Thyroid gland (tissue), 4 donors: ENCODE data around the gene TBC1D2B. TPM values are rescaled to one million over a fixed set of nuclear protein-coding genes. Genes with fewer than 3 reads are reported as not detected.
A peak's percentile ranks its signal among the peaks of the same experiment; 100 is the strongest.

Source experiments
- DNase-seq, 2 donors: peaks; one replicate each; pipeline ENCODE4 v3.0.0-alpha.2; 2019
- H3K27ac ChIP-seq, 3 donors: fragments of 200-600 bp; sonication (generic); 1 replicate in 2 of 3; 2 replicates in 1 of 3; pipeline ENCODE4 v1.5.1; 2016 to 2019; ENCODE audit warnings: mild to moderate bottlenecking in 1 of 3, moderate library complexity in 1 of 3
- H3K27me3 ChIP-seq: fragments of 200-600 bp; sonication (generic); one replicate; pipeline ENCODE4 v1.5.1; 2019
- H3K36me3 ChIP-seq, 2 donors: fragments of 200-600 bp; sonication (generic); one replicate each; pipeline ENCODE4 v1.5.1; 2016 to 2019
- H3K4me1 ChIP-seq, 2 donors: fragments of 200-600 bp; sonication (generic); one replicate each; pipeline ENCODE4 v1.5.1; 2017 to 2019
- H3K4me3 ChIP-seq, 3 donors: fragments of 200-600 bp; sonication (generic); replicated peaks in 1 of 3; 1 replicate in 2 of 3; 2 replicates in 1 of 3; pipeline ENCODE4 v1.5.1; 2016; ENCODE audit warnings: mild to moderate bottlenecking in 1 of 3
- H3K9me3 ChIP-seq: fragments of 200-600 bp; sonication (generic); one replicate; pipeline ENCODE4 v1.5.1; 2017
- POLR2A ChIP-seq, 2 donors: fragments of 450-650 bp; IDR thresholded peaks; one replicate each; pipeline ENCODE4 v1.6.1; 2017; ENCODE audit warnings: antibody characterized with exemption in 2 of 2, mild to moderate bottlenecking in 2 of 2, moderate library complexity in 1 of 2
- WGBS, 2 donors: methylation state at CpG; one replicate each; pipeline ENCODE4 v1.1.5; 2017; 5-methylcytosine and 5-hydroxymethylcytosine counted together
- intact Hi-C: fragments of 100-400 bp; cut with DNase I; formaldehyde crosslinking; loops from one replicate; pipeline ENCODE4 v1.15.1; 2023
- total RNA-seq, 4 donors: library from RNA; depleted of rRNA; stranded (reverse); fragments of >200 nt; gene quantifications; one replicate each; pipeline ENCODE4 v1.2.3, GENCODE V29; 2016
- TF ChIP-seq, protein P1 (sequence below), 6 experiments: fragments of 200-600 bp in 3 of 6; fragments of 450-650 bp in 3 of 6; sonication (generic) in 3 of 6; IDR thresholded peaks; one replicate each; pipeline ENCODE4 v1.5.1; 2016 to 2019; ENCODE audit warnings: antibody characterized with exemption in 6 of 6, mild to moderate bottlenecking in 2 of 6, inconsistent platforms in 1 of 6, moderate library complexity in 1 of 6

TBC1D2B gene
- total RNA-seq, 4 donors from 2014 or later = 32.8 to 54.0 (median 40.1) TPM

DNA sequence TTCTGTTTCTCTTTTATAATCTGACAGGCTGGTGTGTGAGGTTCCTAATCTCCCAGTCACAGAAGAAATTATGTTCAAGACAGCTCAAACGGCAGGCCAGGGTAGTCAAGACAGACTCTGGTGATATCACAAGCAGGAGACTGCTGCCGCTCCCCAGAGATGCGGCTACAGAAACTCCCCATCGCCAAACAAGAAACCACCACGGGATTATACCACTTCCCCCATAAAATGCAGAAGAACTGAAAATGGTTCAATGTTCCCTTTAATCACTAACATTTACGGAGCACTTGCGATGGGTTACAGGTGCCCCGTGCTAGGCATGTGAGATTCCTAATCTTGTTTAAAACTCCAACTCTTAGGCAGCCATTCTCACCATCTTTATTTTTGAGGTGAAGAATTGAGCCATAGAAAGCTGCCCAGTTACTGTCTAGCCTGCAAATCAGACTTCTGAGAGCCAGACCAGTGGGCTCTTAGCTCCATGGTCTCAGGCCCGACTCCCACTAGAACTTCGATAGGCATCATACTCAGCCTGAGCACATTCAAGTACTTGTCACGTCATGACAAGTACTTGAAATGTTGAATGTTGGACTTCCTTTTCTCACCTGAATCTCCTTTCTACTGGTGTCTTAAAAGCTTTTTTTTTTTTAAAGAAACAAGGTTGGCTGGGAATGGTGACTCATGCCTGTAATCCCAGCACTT, 58.4 kb downstream of the TBC1D2B start:
- intact Hi-C loops = no loop called here
- H3K27ac ChIP-seq = peak overlapping the region in 1 of 3 donors; percentile 4
- peak in 1 of 2 donors; percentile 39 for DNase-seq
- no peak overlapping the region for H3K4me3 ChIP-seq
- peaks cover 13 to 18% of the 10 kb centered on the region in 2 donors for H3K36me3 ChIP-seq
- WGBS, 2 donors = 62 to 74% methylated on average over 11 of the region's 11 CpGs
- H3K4me1 ChIP-seq = peaks cover 0 to 15% of the 10 kb centered on the region in 2 donors
- H3K27me3 ChIP-seq = no peaks in the 10 kb centered on the region
- TF ChIP-seq, protein P1, sequence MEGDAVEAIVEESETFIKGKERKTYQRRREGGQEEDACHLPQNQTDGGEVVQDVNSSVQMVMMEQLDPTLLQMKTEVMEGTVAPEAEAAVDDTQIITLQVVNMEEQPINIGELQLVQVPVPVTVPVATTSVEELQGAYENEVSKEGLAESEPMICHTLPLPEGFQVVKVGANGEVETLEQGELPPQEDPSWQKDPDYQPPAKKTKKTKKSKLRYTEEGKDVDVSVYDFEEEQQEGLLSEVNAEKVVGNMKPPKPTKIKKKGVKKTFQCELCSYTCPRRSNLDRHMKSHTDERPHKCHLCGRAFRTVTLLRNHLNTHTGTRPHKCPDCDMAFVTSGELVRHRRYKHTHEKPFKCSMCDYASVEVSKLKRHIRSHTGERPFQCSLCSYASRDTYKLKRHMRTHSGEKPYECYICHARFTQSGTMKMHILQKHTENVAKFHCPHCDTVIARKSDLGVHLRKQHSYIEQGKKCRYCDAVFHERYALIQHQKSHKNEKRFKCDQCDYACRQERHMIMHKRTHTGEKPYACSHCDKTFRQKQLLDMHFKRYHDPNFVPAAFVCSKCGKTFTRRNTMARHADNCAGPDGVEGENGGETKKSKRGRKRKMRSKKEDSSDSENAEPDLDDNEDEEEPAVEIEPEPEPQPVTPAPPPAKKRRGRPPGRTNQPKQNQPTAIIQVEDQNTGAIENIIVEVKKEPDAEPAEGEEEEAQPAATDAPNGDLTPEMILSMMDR (IDR thresholded peaks at IDR 0.05) = no peak
- no peak for TF ChIP-seq POLR2A (IDR thresholded peaks at IDR 0.05)
- H3K9me3 ChIP-seq = no peaks in the 10 kb centered on the region

DNA sequence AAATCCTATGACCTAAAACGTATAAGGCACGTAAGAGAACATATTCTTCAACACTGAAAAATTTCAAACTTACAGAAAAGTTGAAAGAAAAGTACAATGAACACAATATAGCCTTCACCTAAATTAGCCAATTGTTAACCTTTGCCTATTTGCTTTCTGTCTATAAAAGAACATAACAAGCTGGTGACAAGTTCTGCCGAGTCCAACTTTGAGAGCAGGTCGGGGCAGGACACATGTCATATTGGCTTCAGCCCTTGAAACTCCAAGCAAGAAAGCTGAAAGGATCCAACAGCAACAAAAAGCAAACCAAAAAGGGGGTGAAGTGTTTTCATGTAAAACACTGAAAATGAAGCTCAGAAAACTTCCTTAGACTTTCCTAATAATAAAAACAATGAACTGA, 59.1 kb downstream of the TBC1D2B start:
- Histone ChIP-seq H3K27ac (no peak overlapping the region), H3K9me3 (no peaks in the 10 kb centered on the region), H3K4me3 (no peak overlapping the region), H3K36me3 (peaks cover 8 to 12% of the 10 kb centered on the region in 2 donors), H3K4me1 (peaks cover 0 to 12% of the 10 kb centered on the region in 2 donors), H3K27me3 (no peaks in the 10 kb centered on the region)
- WGBS, 2 donors = 60 to 71% methylated on average over 4 of the region's 4 CpGs
- no peak for DNase-seq
- no peak for TF ChIP-seq POLR2A (IDR thresholded peaks at IDR 0.05)
- TF ChIP-seq, protein P1 (IDR thresholded peaks at IDR 0.05) = no peak
- intact Hi-C loops = no loop called here

DNA sequence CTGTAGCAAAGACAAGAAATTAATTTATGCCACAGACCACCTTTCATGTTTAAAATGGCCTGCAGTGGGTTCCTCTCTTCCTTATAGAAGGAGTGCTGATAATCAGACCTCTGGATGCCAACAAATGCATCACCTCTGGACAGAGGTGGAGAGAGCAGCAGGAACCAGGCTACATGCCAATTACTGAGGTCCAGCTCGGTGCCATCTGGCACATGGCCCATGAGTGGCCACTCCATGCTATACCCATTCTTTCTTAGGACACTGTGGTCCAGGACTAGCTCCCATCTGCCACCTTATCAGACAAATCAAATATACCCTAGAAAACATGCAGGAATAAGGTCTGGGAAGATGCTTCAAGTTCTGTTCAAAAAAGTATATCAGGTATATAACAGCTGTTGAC, 60.7 kb downstream of the TBC1D2B start:
- Histone ChIP-seq H3K27ac (no peak overlapping the region), H3K36me3 (peaks cover 13 to 16% of the 10 kb centered on the region in 2 donors), H3K4me3 (no peak overlapping the region), H3K27me3 (no peaks in the 10 kb centered on the region), H3K4me1 (peaks cover 0 to 12% of the 10 kb centered on the region in 2 donors), H3K9me3 (no peaks in the 10 kb centered on the region)
- peak; percentile 56 to 64 for DNase-seq
- TF ChIP-seq, protein P1 (IDR thresholded peaks at IDR 0.05) = no peak
- WGBS, 2 donors = 44 to 50% methylated on average over 1 of the region's 1 CpG
- intact Hi-C loops = no loop called here

DNA sequence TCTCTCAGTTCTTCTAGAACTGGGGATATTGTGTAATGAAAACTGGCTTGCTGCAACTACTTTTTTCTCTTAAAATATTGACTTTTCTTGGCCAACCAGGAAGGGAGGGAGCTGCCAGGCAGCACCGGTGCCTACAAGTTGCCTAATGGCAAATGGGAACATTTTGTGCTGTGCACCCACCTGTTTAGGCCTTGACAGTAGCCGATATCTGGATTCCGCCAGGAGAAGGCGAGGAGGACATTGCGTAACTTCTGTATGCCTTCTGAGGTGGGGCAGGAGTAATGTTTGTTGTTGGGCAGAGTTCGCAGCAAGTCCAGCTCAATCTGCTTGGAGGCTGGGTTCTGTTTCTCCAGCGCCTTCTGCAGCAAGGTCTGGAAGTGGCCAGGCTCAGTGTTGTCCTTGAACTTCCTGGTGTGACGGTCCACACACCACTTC, 64.9 kb downstream of the TBC1D2B start:
- no peak for DNase-seq
- Histone ChIP-seq H3K27ac (no peak overlapping the region), H3K27me3 (no peaks in the 10 kb centered on the region), H3K36me3 (peaks cover 27% of the 10 kb centered on the region in 2 donors), H3K9me3 (no peaks in the 10 kb centered on the region), H3K4me3 (no peak overlapping the region), H3K4me1 (peaks cover 0 to 7% of the 10 kb centered on the region in 2 donors)
- intact Hi-C loops = no loop called here
- TF ChIP-seq, protein P1 (IDR thresholded peaks at IDR 0.05) = no peak
- no peak for TF ChIP-seq POLR2A (IDR thresholded peaks at IDR 0.05)
- WGBS, 2 donors = 93 to 95% methylated on average over 8 of the region's 8 CpGs

DNA sequence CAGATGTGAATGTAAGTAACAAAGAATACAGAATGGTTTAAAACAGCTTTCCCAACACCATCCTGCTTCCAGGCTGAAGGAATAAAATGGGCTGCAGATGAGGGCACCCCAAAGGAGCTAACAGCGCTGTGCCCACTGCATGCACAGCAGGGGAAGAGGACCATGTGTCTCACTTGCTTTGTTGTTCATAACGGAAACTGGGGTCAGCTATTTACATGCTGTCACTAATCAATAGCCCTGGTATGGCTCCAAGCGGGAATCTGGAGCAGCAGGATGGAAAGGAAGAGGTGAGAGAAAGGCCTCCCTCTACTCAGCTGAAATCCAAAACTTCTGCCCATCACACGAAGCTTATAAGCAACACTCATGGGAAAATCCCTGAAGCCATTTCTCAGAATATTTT, 67.4 kb downstream of the TBC1D2B start:
- TF ChIP-seq POLR2A (IDR thresholded peaks at IDR 0.05) = no peak
- no peak for DNase-seq
- intact Hi-C loops = no loop called here
- no peaks in the 10 kb centered on the region for H3K9me3 ChIP-seq
- 87 to 95% methylated on average over 4 of the region's 4 CpGs for WGBS, 2 donors
- H3K4me1 ChIP-seq = peaks cover 7 to 23% of the 10 kb centered on the region in 2 donors
- H3K27me3 ChIP-seq = no peaks in the 10 kb centered on the region
- H3K27ac ChIP-seq = no peak overlapping the region
- no peak overlapping the region for H3K4me3 ChIP-seq
- peaks cover 23 to 27% of the 10 kb centered on the region in 2 donors for H3K36me3 ChIP-seq
